DND-41 (cell line): ENCODE data around the gene NRF1.

Experiments used
- ATAC-seq: fragments of 200-7000 bp; cut with Tn5 transposase; 3 replicates; pipeline ENCODE4 v1.9.1; 2021; ENCODE audit warnings: low read depth; ENCODE audit not compliant: insufficient read depth
- DNase-seq: peaks from one replicate; pipeline ENCODE4 v3.0.0-alpha.2; 2020
- H2AFZ ChIP-seq: 2 replicates; pipeline ENCODE4 v1.6.0; 2012; ENCODE audit warnings: low read depth, low read length
- H3K27ac ChIP-seq: 2 replicates; pipeline ENCODE4 v1.5.1; 2012; ENCODE audit warnings: low read length, inconsistent platforms
- H3K27me3 ChIP-seq: fragments of 200-600 bp; sonication (generic); 2 replicates; pipeline ENCODE4 v1.6.0; 2012; ENCODE audit warnings: low read length, mild to moderate bottlenecking, inconsistent platforms; ENCODE audit not compliant: insufficient read depth, poor library complexity
- H3K36me3 ChIP-seq: 2 replicates; pipeline ENCODE4 v1.5.1; 2012; ENCODE audit warnings: low read length, inconsistent platforms; ENCODE audit not compliant: insufficient read depth
- H3K4me1 ChIP-seq: 2 replicates; pipeline ENCODE4 v1.5.1; 2012; ENCODE audit warnings: mild to moderate bottlenecking, low read length; ENCODE audit not compliant: insufficient read depth
- H3K4me2 ChIP-seq: 2 replicates; pipeline ENCODE4 v1.6.0; 2012; ENCODE audit warnings: mild to moderate bottlenecking, moderate library complexity, low read length, inconsistent platforms; ENCODE audit not compliant: insufficient read depth
- H3K4me3 ChIP-seq, 2 experiments: fragments of 200-600 bp in 1 of 2; shearing (Covaris generic) in 1 of 2; 2 replicates each; pipeline ENCODE4 v1.5.1; 2012 to 2016; ENCODE audit warnings: inconsistent platforms in 2 of 2, low read length in 2 of 2, mild to moderate bottlenecking in 2 of 2, low read depth in 1 of 2, moderate library complexity in 1 of 2
- H3K79me2 ChIP-seq: 2 replicates; pipeline ENCODE4 v1.6.0; 2012; ENCODE audit warnings: low read length, inconsistent platforms; ENCODE audit not compliant: insufficient read depth
- H3K9ac ChIP-seq: 2 replicates; pipeline ENCODE4 v1.6.0; 2012; ENCODE audit warnings: low read depth, mild to moderate bottlenecking, inconsistent platforms, low read length, moderate library complexity
- H3K9me3 ChIP-seq: 2 replicates; pipeline ENCODE4 v1.5.1; 2012; ENCODE audit warnings: low read length, moderate library complexity, mild to moderate bottlenecking, inconsistent platforms; ENCODE audit not compliant: insufficient read depth, severe bottlenecking
- H4K20me1 ChIP-seq: 2 replicates; pipeline ENCODE4 v1.6.0; 2012; ENCODE audit warnings: low read length; ENCODE audit not compliant: insufficient read depth
- EZH2 ChIP-seq: IDR thresholded peaks from 3 replicates; pipeline ENCODE4 v1.6.1; 2012; ENCODE audit warnings: borderline replicate concordance, low read depth, mild to moderate bottlenecking, moderate library complexity, low read length, inconsistent platforms; ENCODE audit not compliant: severe bottlenecking
- TF ChIP-seq, protein P1 (sequence below): IDR thresholded peaks from 2 replicates; pipeline ENCODE4 v1.5.1; 2012; ENCODE audit warnings: borderline replicate concordance, low read length, moderate library complexity, mild to moderate bottlenecking; ENCODE audit not compliant: poor library complexity, severe bottlenecking; ENCODE audit errors: extremely low read depth

NRF1 gene

DNA sequence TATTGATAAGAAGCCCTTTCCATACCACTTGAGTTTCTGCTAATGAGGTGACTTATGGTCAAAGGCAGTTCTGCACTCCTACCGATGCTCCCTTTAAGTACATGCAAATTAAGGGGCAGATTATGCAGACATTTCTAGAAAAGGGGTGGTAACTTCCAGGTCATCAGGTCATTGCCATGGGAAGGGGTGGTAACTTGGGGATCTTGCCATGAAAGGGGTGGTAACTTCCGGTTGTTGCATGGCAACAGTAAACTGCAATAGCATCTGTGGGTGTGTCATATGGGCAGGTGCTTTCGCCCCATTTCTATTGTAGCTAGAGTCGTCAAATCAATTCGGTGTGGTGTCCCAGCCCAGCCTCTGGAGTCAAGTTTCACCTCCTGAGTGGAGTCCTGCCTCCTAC, 190.4 kb downstream of the NRF1 start:
- DNase-seq, result no peak
- TF ChIP-seq, protein P1, sequence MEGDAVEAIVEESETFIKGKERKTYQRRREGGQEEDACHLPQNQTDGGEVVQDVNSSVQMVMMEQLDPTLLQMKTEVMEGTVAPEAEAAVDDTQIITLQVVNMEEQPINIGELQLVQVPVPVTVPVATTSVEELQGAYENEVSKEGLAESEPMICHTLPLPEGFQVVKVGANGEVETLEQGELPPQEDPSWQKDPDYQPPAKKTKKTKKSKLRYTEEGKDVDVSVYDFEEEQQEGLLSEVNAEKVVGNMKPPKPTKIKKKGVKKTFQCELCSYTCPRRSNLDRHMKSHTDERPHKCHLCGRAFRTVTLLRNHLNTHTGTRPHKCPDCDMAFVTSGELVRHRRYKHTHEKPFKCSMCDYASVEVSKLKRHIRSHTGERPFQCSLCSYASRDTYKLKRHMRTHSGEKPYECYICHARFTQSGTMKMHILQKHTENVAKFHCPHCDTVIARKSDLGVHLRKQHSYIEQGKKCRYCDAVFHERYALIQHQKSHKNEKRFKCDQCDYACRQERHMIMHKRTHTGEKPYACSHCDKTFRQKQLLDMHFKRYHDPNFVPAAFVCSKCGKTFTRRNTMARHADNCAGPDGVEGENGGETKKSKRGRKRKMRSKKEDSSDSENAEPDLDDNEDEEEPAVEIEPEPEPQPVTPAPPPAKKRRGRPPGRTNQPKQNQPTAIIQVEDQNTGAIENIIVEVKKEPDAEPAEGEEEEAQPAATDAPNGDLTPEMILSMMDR, result no peak
- TF ChIP-seq EZH2, result no peak
- Histone ChIP-seq H3K4me1 (no peaks in the 10 kb centered on the region), H2AFZ (no peak overlapping the region), H3K9me3 (no peaks in the 10 kb centered on the region), H3K9ac (no peak overlapping the region), H3K4me2 (no peak overlapping the region), H4K20me1 (no peaks in the 10 kb centered on the region), H3K36me3 (no peaks in the 10 kb centered on the region), H3K4me3 (no peak overlapping the region), H3K79me2 (no peaks in the 10 kb centered on the region), H3K27me3 (no peaks in the 10 kb centered on the region), H3K27ac (no peak overlapping the region)
- ATAC-seq, result no peak

- Histone ChIP-seq H3K27me3 (no peaks in the 10 kb centered on the region), H3K9me3 (no peaks in the 10 kb centered on the region), H3K27ac (no peak overlapping the region), H4K20me1 (no peaks in the 10 kb centered on the region), H3K4me3 (no peak overlapping the region), H3K4me1 (no peaks in the 10 kb centered on the region), H3K4me2 (no peak overlapping the region), H3K9ac (no peak overlapping the region), H2AFZ (no peak overlapping the region), H3K36me3 (no peaks in the 10 kb centered on the region), H3K79me2 (no peaks in the 10 kb centered on the region)
- DNase-seq (no peak), ATAC-seq (no peak)
- TF ChIP-seq, protein P1, result no peak
- TF ChIP-seq EZH2, result no peak
Observed at GRCh38 chr7:129803546-129804081, 192.1 kb downstream of the NRF1 start.

GRCh38 chr7:129804111-129804889, 192.8 kb downstream of the NRF1 start:
- no peak overlapping the region for H3K9ac ChIP-seq
- no peaks in the 10 kb centered on the region for H3K27me3 ChIP-seq
- no peaks in the 10 kb centered on the region for H3K79me2 ChIP-seq
- no peak overlapping the region for H3K27ac ChIP-seq
- TF ChIP-seq, protein P1, result no peak
- no peak for TF ChIP-seq EZH2
- H4K20me1 ChIP-seq, result no peaks in the 10 kb centered on the region
- H3K4me3 ChIP-seq, result no peak overlapping the region
- no peak overlapping the region for H3K4me2 ChIP-seq
- H3K9me3 ChIP-seq, result no peaks in the 10 kb centered on the region
- no peaks in the 10 kb centered on the region for H3K4me1 ChIP-seq
- no peaks in the 10 kb centered on the region for H3K36me3 ChIP-seq
- no peak overlapping the region for H2AFZ ChIP-seq
- DNase-seq (no peak), ATAC-seq (no peak)
